ENCODE data around the gene TUBB1.
"Not testable (repeated sequence)": the region's sequence is repeated elsewhere in the genome, so short reads cannot be mapped to it uniquely, and the experiment has no call there.

Gene TUBB1

DNA sequence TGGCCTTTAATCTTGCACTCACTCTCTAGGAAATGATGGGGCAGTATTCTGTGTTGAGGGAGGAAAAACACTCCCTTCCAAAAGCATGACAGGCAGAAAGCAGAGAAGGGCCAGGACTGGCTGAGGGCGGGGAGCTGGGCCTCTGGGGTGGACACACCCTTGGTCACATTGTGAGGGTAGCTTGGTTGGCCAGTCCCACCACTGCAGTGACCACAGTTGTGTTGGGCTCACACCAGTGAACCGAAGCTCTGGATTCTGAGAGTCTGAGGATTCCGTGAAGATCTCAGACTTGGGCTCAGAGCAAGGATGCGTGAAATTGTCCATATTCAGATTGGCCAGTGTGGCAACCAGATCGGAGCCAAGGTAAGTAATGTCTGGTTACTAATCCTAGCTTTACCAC lies at the start of gene TUBB1:
TSS of gene TUBB1 (plus strand) at position 213 of the 400 bp plus-strand sequence. CDS start at position 307, 94 bp downstream.
- no peak for DNase-seq (ENCODE audit: low read depth in 2 of 2)

DNA sequence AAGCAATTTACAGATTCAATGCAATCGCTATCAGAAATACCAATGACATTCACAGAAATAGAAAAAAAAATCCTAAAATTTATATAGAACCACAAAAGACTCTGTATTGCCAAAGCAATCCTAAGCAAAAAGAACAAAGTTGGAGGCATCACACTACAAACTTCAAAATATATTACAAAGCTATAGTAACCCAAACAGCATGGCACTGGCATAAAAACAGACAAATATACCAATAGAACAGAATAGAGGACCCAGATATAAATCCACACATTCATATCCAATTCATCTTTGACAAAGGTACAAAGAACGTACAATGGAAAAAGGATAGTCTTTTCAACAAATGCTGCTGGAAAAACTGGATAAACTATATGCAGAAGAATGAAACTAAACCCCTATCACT lies 49.8 kb upstream of the TUBB1 start:
- no peak for DNase-seq (ENCODE audit: low read depth in 2 of 2)

DNA sequence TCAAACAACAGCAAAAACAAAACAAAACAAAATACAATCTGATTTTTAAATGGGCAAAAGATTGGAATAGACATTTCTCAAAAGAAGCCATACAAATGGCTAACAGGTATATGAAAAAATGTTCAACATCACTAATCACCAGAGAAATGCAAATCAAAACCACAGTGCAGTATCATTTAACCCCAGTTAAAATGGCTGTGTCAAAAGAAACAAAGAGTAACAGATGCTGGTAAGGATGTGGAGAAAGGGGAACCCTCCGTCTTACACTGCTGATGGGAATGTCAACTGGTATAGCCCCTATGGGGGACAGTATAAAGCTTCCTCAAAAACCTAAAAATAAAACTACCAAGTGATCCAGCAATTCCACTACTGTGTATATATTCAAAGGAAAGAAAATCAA lies 49.1 kb upstream of the TUBB1 start:
- no peak for DNase-seq (ENCODE audit: low read depth in 2 of 2)

- no peak for DNase-seq (ENCODE audit: low read depth in 2 of 2)
These were observed 47.8 kb upstream of the TUBB1 start for GRCh38 chr20:58971429-58971828.

- no peak for DNase-seq (ENCODE audit: low read depth in 2 of 2)
These were observed 46.0 kb upstream of the TUBB1 start for GRCh38 chr20:58973179-58973578.

DNA sequence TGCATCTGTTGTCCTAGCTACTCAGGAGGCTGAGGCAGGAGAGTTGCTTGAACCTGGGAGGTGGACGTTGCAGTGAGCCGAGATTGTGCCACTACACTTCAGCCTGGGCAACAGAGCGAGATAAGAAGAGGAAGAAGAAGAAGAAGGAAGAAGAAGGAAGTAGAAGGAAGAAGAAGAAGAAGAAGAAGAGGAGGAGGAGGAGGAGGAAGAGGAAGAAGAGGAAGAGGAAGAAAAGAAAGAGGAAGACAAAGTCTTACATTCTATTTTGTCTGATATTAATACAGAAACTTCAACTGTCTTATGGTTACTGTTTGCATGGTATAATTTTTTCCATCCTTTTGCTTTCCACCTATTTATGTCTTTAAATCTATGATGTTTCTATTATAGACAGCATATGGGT lies 45.4 kb upstream of the TUBB1 start:
- no peak for DNase-seq (ENCODE audit: low read depth in 2 of 2)

GRCh38 chr20:58975353-58975752 lies 43.9 kb upstream of the TUBB1 start:
- no peak for DNase-seq (ENCODE audit: low read depth in 2 of 2)

- no peak for DNase-seq (ENCODE audit: low read depth in 2 of 2)
These were observed 43.0 kb upstream of the TUBB1 start for GRCh38 chr20:58976061-58976730.

- DNase-seq (ENCODE audit: low read depth in 2 of 2) = no peak
These were observed 40.7 kb upstream of the TUBB1 start for GRCh38 chr20:58978351-58979190.

DNA sequence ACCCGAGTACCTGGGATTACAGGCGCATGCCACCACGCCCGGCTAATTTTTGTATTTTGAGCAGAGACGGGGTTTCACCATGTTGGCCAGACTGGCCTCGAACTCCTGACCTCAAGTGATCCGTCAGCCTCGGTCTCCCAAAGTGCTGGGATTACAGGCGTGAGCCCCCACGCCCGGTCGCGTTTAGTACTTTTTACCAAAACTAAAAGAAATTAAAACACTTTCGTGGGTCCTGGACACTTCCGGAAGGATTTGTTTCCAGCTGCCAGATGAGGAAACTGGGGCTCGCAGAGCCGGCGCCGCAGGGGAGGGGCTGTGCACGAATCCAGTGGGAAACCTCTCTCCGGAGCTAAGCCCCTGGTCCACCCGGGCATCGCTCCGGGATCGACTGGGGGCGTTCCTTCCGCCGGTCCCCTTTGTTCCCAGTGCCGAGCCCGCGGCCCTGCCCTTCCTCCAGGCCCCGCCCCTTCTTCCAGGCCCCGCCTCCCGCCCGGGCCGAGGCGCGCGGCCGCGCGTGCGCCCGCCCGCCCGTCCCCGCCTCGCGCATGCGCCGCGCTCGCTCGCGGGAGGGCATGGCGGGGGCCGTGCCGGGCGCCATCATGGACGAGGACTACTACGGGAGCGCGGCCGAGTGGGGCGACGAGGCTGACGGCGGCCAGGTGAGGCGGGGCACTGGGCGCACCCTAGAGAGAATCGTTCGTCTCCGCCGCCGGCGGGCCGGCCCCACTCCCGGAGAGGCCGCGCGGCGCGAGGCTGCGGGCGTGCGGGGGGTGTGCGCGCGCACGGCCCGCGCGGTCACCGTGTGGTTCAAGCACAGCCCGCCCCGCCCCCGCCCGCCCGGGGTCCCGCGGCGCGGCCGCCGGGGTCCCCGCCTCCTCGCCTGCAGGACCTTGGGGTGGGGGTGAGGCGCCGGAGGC lies 38.3 kb upstream of the TUBB1 start, which contains the start of gene NELFCD:
TSS of gene NELFCD (plus strand) at position 546 of the 917 bp plus-strand sequence. CDS start at position 600, 54 bp downstream.
- DNase-seq (ENCODE audit: low read depth in 2 of 2) = peak; percentile 81 to 85

DNA sequence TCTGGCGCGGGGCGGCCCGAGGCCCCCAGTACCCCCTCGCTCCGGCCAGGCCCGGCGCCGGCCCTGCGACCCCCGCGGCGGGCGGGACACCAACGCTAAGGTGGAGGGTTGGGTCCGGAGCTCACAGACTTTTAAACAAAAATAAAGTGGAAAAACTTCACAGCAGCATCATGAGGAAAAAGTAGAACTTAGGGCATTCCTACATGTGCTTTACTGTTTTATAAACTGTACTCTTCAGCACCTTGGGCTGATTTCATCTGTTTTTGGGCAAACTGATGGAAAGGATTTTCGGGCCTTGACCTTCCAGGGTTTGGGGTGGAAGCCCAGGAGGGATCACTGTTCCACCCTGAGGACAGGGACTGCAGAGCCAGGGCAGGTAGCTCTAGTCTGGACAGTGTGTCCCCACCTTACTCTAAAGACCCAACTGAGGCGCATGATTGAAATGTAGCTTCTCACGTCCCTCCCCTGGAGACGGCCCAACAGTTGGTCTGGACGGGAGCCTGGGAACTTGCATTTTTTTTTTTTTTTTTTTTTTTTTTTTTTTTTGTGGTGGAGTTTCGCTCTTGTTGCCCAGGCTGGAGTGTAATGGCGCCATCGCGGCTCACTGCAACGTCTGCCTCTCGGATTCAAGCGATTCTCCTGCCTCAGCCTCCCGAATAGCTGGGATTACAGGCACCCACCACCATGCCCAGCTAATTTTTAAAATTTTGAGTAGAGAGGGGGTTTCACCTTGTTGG lies 37.4 kb upstream of the TUBB1 start:
- DNase-seq (ENCODE audit: low read depth in 2 of 2) = no peak

GRCh38 chr20:58982406-58983114 lies 36.7 kb upstream of the TUBB1 start:
- no peak for DNase-seq (ENCODE audit: low read depth in 2 of 2)

- not testable (repeated sequence) for DNase-seq (ENCODE audit: low read depth in 2 of 2)
These were observed 36.1 kb upstream of the TUBB1 start for GRCh38 chr20:58983115-58983468.

- DNase-seq (ENCODE audit: low read depth in 2 of 2) = no peak
These were observed 34.5 kb upstream of the TUBB1 start for GRCh38 chr20:58984691-58985090.

DNA sequence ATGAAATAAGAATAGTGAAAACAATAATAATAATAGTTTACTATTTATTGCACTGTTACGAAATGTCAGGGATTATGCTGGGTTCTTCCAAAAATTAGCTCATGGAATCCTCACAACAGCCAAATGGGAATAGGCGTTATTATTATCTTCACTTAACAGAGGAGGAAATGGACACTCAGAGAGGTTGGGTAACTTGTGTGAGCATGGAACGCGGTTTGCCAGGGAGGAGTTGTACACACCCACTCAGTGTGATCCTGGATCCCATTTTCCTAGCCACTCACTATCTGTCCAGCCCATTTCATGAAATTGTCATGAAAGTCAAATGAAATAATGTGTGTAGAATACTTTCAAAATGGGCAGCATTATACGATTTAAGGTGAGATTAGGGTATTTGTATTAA lies 33.6 kb upstream of the TUBB1 start:
- no peak for DNase-seq (ENCODE audit: low read depth in 2 of 2)

DNA sequence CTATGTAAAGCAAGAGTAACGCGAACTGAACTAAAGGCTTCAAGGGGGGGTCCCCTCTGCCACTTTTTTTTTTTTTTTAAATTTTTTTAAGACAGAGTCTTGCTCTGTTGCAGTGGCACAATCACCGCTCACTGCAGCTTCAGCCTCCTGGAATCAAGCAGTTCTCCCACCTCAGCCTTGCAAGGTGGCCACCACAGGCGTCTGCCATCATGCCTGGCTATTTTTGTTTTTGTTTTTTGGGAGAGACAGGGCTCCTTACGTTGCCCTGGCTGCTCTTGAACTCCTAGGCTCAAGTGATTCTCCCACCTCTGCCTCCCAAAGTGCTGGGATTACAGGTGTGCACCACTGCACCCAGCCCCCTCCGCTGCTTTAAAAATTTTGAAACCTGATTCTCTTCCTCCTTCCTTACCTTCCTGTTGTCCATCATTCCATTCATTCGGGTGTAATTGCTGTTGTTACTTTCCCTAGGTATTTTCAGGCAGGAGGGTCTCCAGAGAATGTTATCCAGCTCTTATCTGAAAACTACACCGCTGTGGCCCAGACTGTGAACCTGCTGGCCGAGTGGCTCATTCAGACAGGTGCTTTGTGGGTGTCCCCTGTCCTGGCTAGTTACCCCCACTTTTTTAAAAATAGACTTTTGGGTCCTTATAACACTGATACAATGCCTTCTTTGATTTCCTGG lies 32.8 kb upstream of the TUBB1 start:
- no peak for DNase-seq (ENCODE audit: low read depth in 2 of 2)

DNA sequence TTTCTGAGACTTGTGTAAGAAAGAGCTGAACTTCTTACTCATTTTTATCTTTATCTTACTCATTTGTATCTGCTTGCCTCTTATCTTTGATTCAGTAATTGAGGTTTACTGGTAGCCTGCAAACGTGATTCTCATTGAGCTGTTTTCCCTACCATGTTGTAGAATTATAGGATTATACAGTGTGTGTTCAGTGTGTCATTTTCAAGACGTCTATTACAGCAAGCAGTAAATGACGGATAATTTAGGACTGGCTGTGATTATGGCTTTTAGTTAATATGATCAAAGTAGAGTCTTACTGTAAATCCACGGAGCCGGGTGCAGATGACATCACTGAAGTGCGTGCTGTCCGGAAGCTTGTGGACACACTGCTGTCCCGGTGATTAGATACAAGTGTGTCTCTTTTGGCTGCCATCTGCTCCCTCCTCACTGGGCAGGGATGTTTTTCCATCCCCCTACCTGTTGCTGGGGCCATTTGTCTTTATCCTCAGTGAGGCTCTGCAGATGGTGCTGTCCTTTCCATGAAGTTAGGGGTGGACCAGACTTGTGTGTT lies 32.2 kb upstream of the TUBB1 start:
- no peak for DNase-seq (ENCODE audit: low read depth in 2 of 2)

- DNase-seq (ENCODE audit: low read depth in 2 of 2) = no peak
These were observed 31.3 kb upstream of the TUBB1 start for GRCh38 chr20:58987790-58988564.

- DNase-seq (ENCODE audit: low read depth in 2 of 2) = no peak
These were observed 30.7 kb upstream of the TUBB1 start for GRCh38 chr20:58988565-58988882.
